Measurements from ENCODE around the gene ABHD18.

DNA sequence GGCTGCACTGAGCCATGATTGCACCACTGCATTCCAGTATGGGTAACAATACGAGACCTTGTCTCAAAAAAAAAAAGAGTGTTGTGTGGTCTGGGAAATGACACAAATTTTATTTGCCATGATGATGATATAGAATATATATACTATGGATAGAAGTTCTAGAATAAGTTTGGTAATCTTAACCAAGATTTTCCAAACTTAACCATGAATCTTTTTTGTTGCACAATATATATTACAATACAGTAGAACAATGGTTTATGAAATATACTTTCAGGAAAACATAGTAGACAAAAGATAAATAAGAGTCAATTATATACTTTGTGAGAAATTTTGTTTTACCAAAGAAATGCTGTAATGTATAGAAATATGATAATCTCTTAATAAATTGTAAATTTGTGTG is 35.0 kb upstream of the ABHD18 start:
- no peak for TF ChIP-seq POLR2AphosphoS5 (IDR thresholded peaks at IDR 0.05)
- TF ChIP-seq POLR2A (IDR thresholded peaks at IDR 0.05): no peak
